ENCODE data around the gene PERCC1.
"Not testable (repeated sequence)": the region's sequence is repeated elsewhere in the genome, so short reads cannot be mapped to it uniquely, and the experiment has no call there.

The PERCC1 gene

DNA sequence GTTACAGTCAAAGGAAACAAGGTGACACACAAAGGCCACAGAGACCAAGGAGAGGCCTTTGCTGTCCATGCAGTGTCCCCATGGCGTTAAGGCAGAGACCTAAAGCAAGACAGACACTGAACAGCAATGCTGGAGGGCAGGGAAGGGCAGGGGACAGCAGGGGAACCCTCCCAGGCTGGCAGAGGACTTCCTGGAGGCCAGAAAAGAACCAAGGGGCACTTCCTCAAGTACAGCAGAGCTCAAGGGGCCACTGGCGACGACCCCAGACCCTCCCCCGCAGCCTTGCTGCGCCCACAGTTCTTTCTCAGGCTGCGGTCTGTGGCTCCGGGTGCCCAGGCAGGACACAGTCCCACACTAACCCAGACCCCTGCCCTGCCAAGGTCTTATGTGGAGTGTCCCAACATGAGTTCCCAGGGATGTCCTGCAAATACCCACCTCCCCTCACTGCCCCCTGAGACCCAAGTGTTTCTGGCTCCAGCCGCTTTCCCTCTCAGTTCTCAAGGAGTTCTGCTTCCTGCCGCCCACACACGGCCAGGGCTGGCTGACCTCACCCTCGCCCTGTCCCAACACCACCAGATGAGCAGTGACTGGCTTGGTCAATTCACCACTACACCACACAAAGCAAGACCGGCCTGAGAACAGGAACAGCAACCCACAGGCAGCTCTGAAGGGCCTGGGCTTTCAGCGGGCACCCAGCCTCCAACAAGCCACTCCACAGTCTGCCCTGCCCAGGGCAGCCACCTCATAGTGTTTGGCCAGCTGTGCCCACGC lies 39.8 kb downstream of the PERCC1 start:
- DNase-seq = no peak

GRCh38 chr16:1471569-1472194 lies 40.8 kb downstream of the PERCC1 start:
- DNase-seq = no peak

DNA sequence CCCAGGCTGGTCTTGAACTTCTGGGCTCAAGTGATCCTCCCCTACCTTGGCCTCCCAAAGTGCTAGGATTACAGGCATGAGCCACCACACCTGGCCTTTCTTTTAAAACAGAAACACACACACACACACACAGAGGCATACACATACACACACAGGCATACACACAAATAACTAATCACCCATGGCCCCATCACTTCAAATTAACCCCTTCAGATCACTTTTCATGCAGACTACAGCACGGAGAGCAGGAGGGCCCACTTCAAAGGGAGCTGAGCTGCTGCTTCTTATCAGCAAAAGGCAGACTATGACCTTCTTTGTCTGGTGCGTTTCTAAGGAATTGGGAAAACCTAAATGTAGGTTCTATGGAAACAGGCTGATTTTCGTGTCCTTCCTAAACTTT lies 42.1 kb downstream of the PERCC1 start:
- no peak for DNase-seq

DNA sequence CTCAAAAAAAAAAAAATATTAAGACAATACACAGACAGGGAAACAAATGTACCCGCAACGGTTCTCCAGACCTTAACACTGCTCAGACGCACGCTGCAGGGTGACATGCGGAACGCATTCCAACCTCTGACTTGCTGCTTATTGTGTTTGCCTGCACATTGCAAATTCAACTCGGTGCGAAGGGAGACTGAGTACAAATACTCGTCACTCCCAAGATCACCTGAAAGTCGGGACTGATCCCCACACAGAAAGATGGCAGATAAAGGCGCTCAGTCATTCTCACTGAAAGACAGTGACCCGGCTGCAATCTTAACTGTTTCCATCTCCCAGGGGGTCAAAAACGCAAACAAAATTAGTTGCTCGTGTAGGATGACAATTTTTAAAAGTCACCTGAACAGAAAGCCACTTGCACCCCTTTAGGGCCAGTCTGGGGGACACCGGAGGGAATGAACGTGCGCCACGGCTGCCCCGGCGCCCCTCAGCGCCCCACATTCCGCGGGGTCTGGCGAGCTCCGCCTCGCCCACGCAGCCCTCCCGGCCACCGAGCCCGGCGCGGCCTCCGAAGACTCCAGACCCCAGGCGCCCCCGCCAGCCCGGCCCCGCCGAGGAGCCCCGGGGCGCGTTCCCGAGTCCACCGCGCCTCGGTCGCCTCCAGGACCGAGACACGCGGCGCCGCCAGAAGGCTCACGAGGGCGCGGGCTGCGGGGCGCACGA lies 43.4 kb downstream of the PERCC1 start:
- DNase-seq = no peak

DNA sequence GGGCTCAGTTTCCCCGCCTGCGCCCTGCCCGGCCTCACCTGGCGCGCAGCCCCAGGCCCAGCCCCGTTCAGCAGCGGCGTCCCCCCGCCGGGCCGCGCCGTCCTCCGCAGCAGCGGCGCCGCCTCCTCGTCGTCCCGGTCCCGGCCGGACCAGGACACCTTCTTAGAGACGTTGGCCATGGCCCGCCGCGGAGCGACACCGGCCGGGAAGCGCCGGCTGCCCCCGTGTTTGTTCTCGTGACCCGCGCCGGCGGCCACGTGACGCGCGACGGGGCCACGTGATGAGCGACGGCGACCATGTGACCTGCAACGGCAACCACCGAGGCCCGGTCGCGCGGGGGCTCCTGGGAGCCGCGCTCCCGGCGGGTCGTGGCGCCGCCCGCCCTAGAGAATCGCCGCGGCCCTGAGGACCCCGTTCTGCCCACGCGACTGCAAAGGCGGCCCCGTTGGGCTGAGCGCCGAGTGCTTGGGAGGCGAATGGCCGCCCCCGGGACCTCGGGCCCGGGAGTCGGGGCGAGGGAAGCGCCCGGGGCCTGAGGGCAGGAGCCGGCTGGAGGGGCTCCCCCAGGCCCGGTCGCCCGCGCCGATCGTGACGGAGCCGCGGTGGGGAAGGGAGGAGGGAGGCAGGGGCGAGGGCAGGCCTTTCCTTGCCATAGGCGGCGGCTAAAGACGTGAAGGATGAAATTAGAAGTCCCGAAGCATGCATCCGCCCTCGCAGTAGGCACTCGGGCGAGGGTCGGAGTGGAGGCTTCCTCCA lies 44.1 kb downstream of the PERCC1 start, which contains the start of gene CLCN7:
CLCN7 (minus strand) TSS at position 233 of the 756 bp plus-strand sequence; CDS start at position 179, 54 bp downstream.
- peak; percentile 87 for DNase-seq

GRCh38 chr16:1475552-1476114 lies 44.8 kb downstream of the PERCC1 start:
- DNase-seq = no peak

DNA sequence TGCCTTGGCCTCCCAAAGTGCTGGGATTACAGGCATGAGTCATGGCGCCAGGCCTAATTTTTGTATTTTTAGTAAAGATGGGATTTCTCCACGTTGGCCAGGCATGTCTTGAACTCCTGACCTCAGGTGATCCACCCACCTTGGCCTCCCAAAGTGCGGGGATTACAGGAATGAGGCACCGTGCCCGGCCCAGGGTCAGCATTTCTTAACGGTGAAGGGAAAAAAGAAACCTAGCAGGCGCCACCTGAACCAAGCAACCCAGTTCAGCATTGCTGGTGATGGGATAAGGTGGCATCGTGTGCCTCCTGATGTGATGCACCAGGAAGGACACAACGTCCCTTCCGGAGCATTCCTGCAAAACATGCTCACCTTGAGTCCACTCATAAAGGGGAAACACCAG lies 46.2 kb downstream of the PERCC1 start:
- DNase-seq = no peak

DNA sequence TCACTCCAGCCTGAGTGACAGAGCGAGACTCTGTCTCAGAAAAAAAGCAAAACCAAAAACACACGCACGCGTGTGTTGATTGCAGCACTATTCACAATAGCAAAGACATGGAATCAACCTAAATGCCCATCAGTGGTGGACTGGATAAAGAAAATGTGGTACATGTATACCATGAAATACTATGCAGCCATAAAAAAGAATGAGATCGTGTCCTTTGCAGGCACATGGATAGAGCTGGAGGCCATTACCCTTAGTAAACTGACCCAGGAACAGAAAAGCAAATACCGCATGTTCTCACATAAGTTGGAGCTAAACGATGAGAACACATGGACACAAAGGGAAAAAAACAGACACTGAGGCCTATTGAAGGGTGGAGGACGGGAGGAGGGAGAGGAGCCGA lies 48.1 kb downstream of the PERCC1 start:
- DNase-seq = not testable (repeated sequence)

DNA sequence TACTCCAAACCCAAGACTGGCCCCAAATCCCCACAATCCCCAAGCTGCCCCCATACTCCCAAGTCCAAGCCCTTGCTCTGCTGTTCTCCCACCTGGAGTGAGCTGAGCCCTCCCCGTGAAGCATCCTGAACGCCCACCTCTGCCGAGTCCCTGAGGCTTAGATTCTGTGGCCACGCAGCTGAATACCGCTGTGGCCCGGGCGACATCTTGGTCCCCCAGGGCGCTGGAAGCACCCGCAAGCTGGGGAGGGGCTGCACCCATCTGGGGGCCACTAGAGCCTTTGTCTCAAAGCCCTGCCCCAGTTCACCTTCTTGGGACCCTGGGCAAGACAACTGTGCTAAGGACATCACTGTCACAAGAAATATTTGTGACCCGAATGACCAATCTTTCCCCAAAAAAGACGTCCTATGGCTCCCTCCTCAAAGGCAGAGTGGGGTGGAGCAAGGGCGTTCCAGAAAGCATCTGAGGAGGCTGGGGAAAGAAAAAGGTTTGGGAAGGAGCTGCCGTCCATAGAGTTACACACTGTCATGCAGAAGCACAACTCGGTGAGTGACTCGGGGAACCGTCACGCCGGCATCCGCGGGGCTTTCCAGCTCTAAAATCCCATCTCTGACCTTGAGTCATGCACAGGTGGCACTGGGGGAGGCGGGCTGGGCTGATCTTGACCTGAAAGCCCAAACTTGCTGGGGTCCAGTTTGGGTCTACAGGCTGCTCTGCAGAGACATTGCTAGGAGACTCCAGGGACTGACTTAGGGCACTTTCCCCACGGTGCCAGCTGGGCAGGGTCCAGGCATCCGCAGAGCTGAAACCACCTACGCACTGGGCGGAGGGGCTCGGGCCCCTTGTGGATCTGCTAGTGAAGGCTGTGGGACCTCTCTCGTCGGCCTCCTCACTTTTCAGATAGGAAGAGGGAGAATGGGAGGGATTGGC lies 51.3 kb downstream of the PERCC1 start:
- DNase-seq = no peak

Measured in CD4-positive, alpha-beta T cell treated with Interleukin-10 for 1 hour (primary cell).